ENCODE measurements around the gene GPS2.
"Not testable (repeated sequence)": the region's sequence is repeated elsewhere in the genome, so short reads cannot be mapped to it uniquely, and the experiment has no call there.

The GPS2 gene

GRCh38 chr17:7314719-7315569, at the start of gene GPS2:
TSS of gene GPS2 (minus strand) at chr17:7315360. CDS start at chr17:7315052, 308 bp downstream.
- DNase-seq, result peak; percentile 90

- no peak for DNase-seq
Observed at GRCh38 chr17:7363311-7363710, 48.2 kb upstream of the GPS2 start.

GRCh38 chr17:7361906-7362305, 46.7 kb upstream of the GPS2 start:
- no peak for DNase-seq

GRCh38 chr17:7357381-7357780, 42.2 kb upstream of the GPS2 start:
- no peak for DNase-seq

- DNase-seq, result no peak
Observed at GRCh38 chr17:7356756-7357155, 41.6 kb upstream of the GPS2 start.

- DNase-seq, result peak; percentile 80
Observed at GRCh38 chr17:7356072-7356549, 41.0 kb upstream of the GPS2 start.

GRCh38 chr17:7355573-7355972, 40.4 kb upstream of the GPS2 start:
- DNase-seq, result no peak

GRCh38 chr17:7355053-7355452, 39.9 kb upstream of the GPS2 start, which contains the start of gene TMEM95:
TSS of gene TMEM95 (plus strand) at chr17:7355156. CDS start at chr17:7355205, 49 bp downstream.
- no peak for DNase-seq

GRCh38 chr17:7354262-7354843, 39.2 kb upstream of the GPS2 start:
- DNase-seq, result peak; percentile 25

- DNase-seq, result no peak
Observed at GRCh38 chr17:7352910-7353635, 37.9 kb upstream of the GPS2 start.

GRCh38 chr17:7352503-7352889, 37.3 kb upstream of the GPS2 start:
- no peak for DNase-seq

GRCh38 chr17:7351665-7352502, 36.7 kb upstream of the GPS2 start, which contains the start of gene KCTD11:
TSS of gene KCTD11 (plus strand) at chr17:7352162.
- DNase-seq, result peak; percentile 67

- no peak for DNase-seq
Observed at GRCh38 chr17:7348478-7349242, 33.5 kb upstream of the GPS2 start.

- no peak for DNase-seq
Observed at GRCh38 chr17:7347630-7348477, 32.7 kb upstream of the GPS2 start.

GRCh38 chr17:7346761-7347614, 31.8 kb upstream of the GPS2 start:
- no peak for DNase-seq

GRCh38 chr17:7343250-7343649, 28.1 kb upstream of the GPS2 start:
- DNase-seq, result no peak

GRCh38 chr17:7341842-7342241, 26.7 kb upstream of the GPS2 start:
- no peak for DNase-seq

GRCh38 chr17:7340179-7340578, 25.0 kb upstream of the GPS2 start:
- DNase-seq, result no peak

- DNase-seq, result not testable (repeated sequence)
Observed at GRCh38 chr17:7337600-7337999, 22.4 kb upstream of the GPS2 start.
